Right cardiac atrium (tissue), 5 donors: ENCODE data around the gene PUS3. TPM values are rescaled to one million over a fixed set of nuclear protein-coding genes. Genes with fewer than 3 reads are reported as not detected.
A peak's percentile ranks its signal among the peaks of the same experiment; 100 is the strongest.

ENCODE experiments used
- ATAC-seq, 2 donors: fragments of 200-7000 bp; cut with Tn5 transposase; one replicate each; pipeline versions ENCODE4 v1.8.0 to v1.9.1; 2020; ENCODE audit warnings: moderate library complexity in 2 of 2, mild to moderate bottlenecking in 1 of 2
- DNase-seq, 3 donors: peaks; one replicate each; pipeline ENCODE4 v3.0.0-alpha.2; 2020
- H3K27ac ChIP-seq: one replicate; pipeline ENCODE4 v1.5.1; 2013; ENCODE audit warnings: mild to moderate bottlenecking, low read length, control low read depth, moderate library complexity
- H3K27me3 ChIP-seq: one replicate; pipeline ENCODE4 v1.6.1; 2013; ENCODE audit not compliant: control insufficient read depth, insufficient read depth
- H3K4me1 ChIP-seq: one replicate; pipeline ENCODE4 v1.6.1; 2013; ENCODE audit warnings: low read length; ENCODE audit not compliant: control insufficient read depth, insufficient read depth
- H3K4me3 ChIP-seq: one replicate; pipeline ENCODE4 v1.5.1; 2013; ENCODE audit warnings: low read length, control low read depth
- H3K9me3 ChIP-seq: one replicate; pipeline ENCODE4 v1.6.1; 2013; ENCODE audit warnings: low read length; ENCODE audit not compliant: control insufficient read depth
- WGBS: extraction: QIAGEN DNeasy Blood & Tissue Kit; methylation state at CpG from one replicate; pipeline ENCODE4 v1.1.7; 2013; 5-methylcytosine and 5-hydroxymethylcytosine counted together
- intact Hi-C, 4 donors: fragments of 100-400 bp; cut with DNase I; formaldehyde crosslinking; loops; one replicate each; pipeline versions ENCODE4 v1.11.0 to v1.14.0; 2022 to 2023
- polyA plus RNA-seq: library from polyadenylated mRNA; stranded (reverse); fragments of 200-250 nt; gene quantifications from one replicate; pipeline ENCODE4 v1.2.3, GENCODE V29; 2013
- total RNA-seq, 4 donors: library from RNA; stranded (reverse); fragmentation: NEBNext Ultra II Directional; extraction: Animal tissue kit (Norgen Biotek cat#: 25700); gene quantifications; one replicate each; pipeline ENCODE4 v1.2.1, GENCODE V29; 2021
- donor health status: healthy with polysubstance abuse.
- donor health status: DM: no; HTN: yes; CAD: no.
- donor health status: DM: no; HTN: no; CAD: no.
- donor health status: DM: no; HTN: yes; CAD: no; lungs with severe emphysema.
- donor health status: DM: yes; HTN: yes; CAD: no.

The PUS3 gene
- total and polyA plus RNA-seq, 5 donors, result 5.7 to 9.5 (median 9.0) TPM

GRCh38 chr11:125946712-125947418 lies 43.9 kb upstream of the PUS3 start:
- Histone ChIP-seq H3K4me1 (peaks cover 6% of the 10 kb centered on the region), H3K27me3 (no peaks in the 10 kb centered on the region), H3K4me3 (no peak overlapping the region), H3K9me3 (no peaks in the 10 kb centered on the region), H3K27ac (no peak overlapping the region)
- intact Hi-C loops, result loop anchor here in 2 of 4 donors (10.0 kb wide), 2 partner anchors 88 to 238 kb away; no protein-coding TSS in a partner anchor
- ATAC-seq, result no peak
- DNase-seq, result peak in 1 of 3 donors; percentile 37
- WGBS, result 93% methylated on average over 14 of the region's 14 CpGs

DNA sequence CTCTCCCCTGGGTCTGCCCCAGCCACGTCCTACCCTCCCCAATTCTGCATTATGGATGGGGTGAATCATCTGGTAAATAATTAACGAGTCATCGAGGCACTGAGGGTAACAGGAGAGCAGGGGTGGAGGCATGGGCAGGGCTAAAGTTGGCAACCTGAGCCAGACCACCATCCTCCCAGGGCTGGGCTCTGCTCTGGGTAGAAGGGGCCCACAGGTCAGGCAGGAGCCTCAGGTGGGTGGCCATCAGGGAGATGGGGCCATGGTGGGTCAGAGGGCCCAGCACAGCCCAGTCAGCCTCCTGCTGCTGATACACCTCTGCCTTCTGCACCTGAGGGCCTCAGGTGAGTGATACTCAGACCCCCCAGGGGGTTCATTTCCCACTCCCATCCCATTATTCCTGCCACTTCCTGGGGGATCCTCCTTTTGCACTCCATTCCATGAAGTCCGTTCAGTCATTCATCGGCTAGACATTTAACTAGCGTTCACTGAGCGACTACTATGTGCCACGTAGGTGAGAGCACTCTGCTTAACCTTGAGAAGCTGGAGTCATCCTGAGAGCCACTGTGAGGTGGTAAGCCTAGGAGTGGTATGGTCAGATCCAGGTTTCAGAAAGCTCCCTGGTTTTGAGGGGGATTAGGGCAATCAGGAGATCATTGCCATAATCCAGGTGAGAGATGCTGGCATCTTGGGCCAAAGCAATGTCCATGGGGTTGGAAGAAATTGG lies 43.0 kb upstream of the PUS3 start, which contains the start of gene VSIG10L2:
VSIG10L2 (plus strand) TSS at position 248 of the 724 bp plus-strand sequence; CDS start at position 260, 12 bp downstream.
- no peaks in the 10 kb centered on the region for H3K9me3 ChIP-seq
- ATAC-seq (no peak), DNase-seq (no peak)
- H3K27ac ChIP-seq, result no peak within 1 kb of the TSS
- 87% methylated on average over 8 of the region's 8 CpGs for WGBS
- H3K27me3 ChIP-seq, result no peaks in the 10 kb centered on the region
- intact Hi-C loops, result loop anchor here in 2 of 4 donors (10.0 kb wide), 2 partner anchors 89 to 239 kb away; no protein-coding TSS in a partner anchor
- H3K4me1 ChIP-seq, result peaks cover 1% of the 10 kb centered on the region
- no peak within 1 kb of the TSS for H3K4me3 ChIP-seq

GRCh38 chr11:125945011-125945796 lies 42.2 kb upstream of the PUS3 start:
- Histone ChIP-seq H3K9me3 (no peaks in the 10 kb centered on the region), H3K4me3 (no peak overlapping the region), H3K27ac (no peak overlapping the region), H3K4me1 (no peaks in the 10 kb centered on the region), H3K27me3 (no peaks in the 10 kb centered on the region)
- DNase-seq (no peak), ATAC-seq (no peak)
- WGBS, result 70% methylated on average over 15 of the region's 15 CpGs
- intact Hi-C loops, result loop anchor here in 2 of 4 donors (10.0 kb wide), 2 partner anchors 90 to 240 kb away; no protein-coding TSS in a partner anchor

- intact Hi-C loops, result loop anchor here in 2 of 4 donors (10.0 kb wide), 2 partner anchors 90 to 240 kb away; no protein-coding TSS in a partner anchor
- H3K27me3 ChIP-seq, result no peaks in the 10 kb centered on the region
- WGBS, result 87% methylated on average over 13 of the region's 13 CpGs
- H3K4me3 ChIP-seq, result no peak overlapping the region
- no peak for DNase-seq
- no peak for ATAC-seq
- H3K27ac ChIP-seq, result no peak overlapping the region
- no peaks in the 10 kb centered on the region for H3K4me1 ChIP-seq
- H3K9me3 ChIP-seq, result no peaks in the 10 kb centered on the region
Observed at GRCh38 chr11:125944350-125945010, 41.5 kb upstream of the PUS3 start.

DNA sequence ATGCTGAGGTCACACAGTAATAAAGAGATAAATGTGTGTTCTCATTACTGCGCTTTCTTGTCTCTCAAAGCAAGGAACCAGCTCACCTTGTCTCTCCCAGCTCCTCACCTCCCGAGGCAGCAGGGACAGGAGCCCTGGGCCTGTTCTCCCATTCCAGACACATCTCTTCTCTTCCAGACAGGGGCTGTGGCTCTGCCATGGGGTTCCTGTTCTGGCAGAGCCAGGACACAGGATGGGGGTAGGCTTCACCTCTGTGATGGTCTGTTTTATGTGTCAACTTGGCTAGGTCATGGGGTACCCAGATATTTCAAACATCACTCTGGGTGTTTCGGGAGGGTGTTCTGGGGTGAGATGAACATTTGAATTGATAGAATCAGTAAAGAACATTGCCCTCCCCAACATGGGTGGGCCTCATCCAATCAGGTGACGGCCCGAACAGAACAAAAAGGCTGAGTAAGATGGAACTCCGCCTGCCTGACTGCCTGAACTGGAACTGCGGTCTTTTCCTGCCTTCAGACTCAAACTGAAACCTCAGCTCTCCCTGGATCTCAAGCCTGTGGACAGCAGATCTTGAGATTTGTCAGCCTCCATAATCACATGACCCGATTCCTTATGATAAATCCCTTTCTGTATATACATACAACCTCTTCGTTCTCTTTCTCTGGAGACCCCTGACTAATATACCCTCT lies 40.8 kb upstream of the PUS3 start:
- ATAC-seq (no peak), DNase-seq (no peak)
- intact Hi-C loops, result loop anchor here in 2 of 4 donors (10.0 kb wide), 2 partner anchors 91 to 241 kb away; no protein-coding TSS in a partner anchor
- Histone ChIP-seq H3K4me1 (no peaks in the 10 kb centered on the region), H3K27me3 (no peaks in the 10 kb centered on the region), H3K9me3 (no peaks in the 10 kb centered on the region), H3K4me3 (no peak overlapping the region), H3K27ac (no peak overlapping the region)
- 98% methylated on average over 9 of the region's 9 CpGs for WGBS

DNA sequence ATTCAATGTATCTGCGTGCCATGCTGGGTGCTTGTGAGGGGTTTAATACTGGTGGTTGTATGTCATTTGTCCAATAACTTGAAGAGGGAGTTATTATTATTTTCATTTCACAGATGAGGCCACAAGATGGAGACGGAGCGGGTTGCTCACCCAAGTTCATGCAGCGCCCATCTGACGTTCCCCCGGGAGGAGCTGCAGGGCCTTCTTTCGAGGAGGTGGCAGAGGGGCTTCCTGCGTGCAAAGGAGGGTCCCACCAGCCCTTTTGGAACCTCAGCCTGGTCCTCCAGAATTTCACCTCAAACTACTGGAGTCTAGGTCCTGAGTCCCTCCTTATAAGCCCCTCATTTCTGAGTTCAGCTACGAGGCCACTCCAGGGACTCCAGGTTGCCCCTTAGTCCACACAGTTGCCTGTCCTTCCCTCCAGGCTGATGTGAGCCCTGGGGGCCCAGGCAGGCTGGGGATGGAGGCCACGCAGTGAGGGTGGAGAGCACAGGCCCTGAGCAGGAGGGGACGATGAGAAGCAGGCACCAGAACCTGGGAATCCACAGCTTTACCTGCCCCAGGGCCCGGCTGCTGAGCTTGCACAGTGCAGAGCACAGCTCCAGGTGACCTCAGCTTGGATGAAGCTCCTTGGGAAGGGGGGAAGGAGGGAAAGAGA lies 39.9 kb upstream of the PUS3 start:
- WGBS, result 95% methylated on average over 12 of the region's 12 CpGs
- Histone ChIP-seq H3K4me3 (no peak overlapping the region), H3K27me3 (no peaks in the 10 kb centered on the region), H3K4me1 (no peaks in the 10 kb centered on the region), H3K9me3 (no peaks in the 10 kb centered on the region), H3K27ac (no peak overlapping the region)
- intact Hi-C loops, result loop anchor here in 2 of 4 donors (10.0 kb wide), 2 partner anchors 92 to 242 kb away; no protein-coding TSS in a partner anchor
- DNase-seq (no peak), ATAC-seq (no peak)

- Histone ChIP-seq H3K4me1 (no peaks in the 10 kb centered on the region), H3K27me3 (no peaks in the 10 kb centered on the region), H3K27ac (no peak overlapping the region), H3K4me3 (no peak overlapping the region), H3K9me3 (no peaks in the 10 kb centered on the region)
- intact Hi-C loops, result loop anchor here in 2 of 4 donors (10.0 kb wide), 2 partner anchors 93 to 243 kb away; no protein-coding TSS in a partner anchor
- DNase-seq (peak; percentile 52 to 85 (median 78)), ATAC-seq (peak; percentile 70 to 72)
- WGBS, result 30% methylated on average over 20 of the region's 20 CpGs
Observed at GRCh38 chr11:125941619-125942611, 38.9 kb upstream of the PUS3 start.

GRCh38 chr11:125941267-125941618 lies 38.2 kb upstream of the PUS3 start:
- Histone ChIP-seq H3K27ac (no peak overlapping the region), H3K27me3 (no peaks in the 10 kb centered on the region), H3K4me3 (no peak overlapping the region), H3K9me3 (no peaks in the 10 kb centered on the region), H3K4me1 (no peaks in the 10 kb centered on the region)
- ATAC-seq (no peak), DNase-seq (no peak)
- intact Hi-C loops, result loop anchor here in 2 of 4 donors (10.0 kb wide), 2 partner anchors 94 to 244 kb away; no protein-coding TSS in a partner anchor
- 79% methylated on average over 4 of the region's 4 CpGs for WGBS

GRCh38 chr11:125940145-125940544 lies 37.1 kb upstream of the PUS3 start:
- DNase-seq (no peak), ATAC-seq (no peak)
- Histone ChIP-seq H3K4me3 (no peak overlapping the region), H3K27me3 (no peaks in the 10 kb centered on the region), H3K9me3 (no peaks in the 10 kb centered on the region), H3K4me1 (no peaks in the 10 kb centered on the region), H3K27ac (no peak overlapping the region)
- intact Hi-C loops, result loop anchor here in 2 of 4 donors (10.0 kb wide), 2 partner anchors 95 to 245 kb away; no protein-coding TSS in a partner anchor
- WGBS, result 96% methylated on average over 4 of the region's 4 CpGs
